GM08714 (cell line): ENCODE data around the gene LARGE1.

Experiments
- H3K4me3 ChIP-seq: fragments of 200-500 bp; sonication (Bioruptor generic); 2 replicates; pipeline ENCODE4 v1.5.1; 2014; ENCODE audit warnings: mild to moderate bottlenecking, low read length, inconsistent platforms
- ZNF274 ChIP-seq: IDR thresholded peaks from 2 replicates; pipeline ENCODE4 v1.6.1; 2012; ENCODE audit warnings: mild to moderate bottlenecking, low read depth, low read length

LARGE1 gene

DNA sequence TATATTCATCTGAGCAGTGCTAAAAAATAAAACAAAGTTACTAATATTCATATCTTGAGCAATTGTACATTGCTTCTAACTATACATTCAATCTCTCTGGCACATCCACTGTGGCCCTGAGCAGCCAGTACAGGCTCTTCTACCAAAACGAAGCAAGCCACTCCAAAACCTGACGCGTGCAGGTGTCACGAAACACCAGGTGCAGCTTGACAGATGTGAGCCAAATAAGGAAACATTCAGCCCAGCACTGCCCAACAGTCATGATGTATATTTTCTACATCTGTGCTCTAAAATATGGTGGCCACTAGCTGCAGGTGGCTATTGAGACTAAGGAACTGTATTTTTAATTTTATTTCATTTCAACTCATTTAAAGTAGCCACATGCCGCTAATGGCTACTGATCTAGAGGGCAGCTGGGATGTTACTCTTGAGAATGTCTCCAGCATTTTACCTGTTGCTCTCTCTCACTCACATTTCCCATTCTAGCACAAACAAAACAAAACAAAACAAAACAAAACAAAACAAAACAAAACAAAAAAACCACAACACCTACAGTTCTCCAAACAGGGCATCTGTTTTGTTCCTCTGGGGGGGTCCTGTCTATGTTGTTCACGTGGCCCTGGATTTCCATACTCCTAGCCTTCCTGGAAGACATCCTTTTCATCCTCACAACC, 77.7 kb downstream of the LARGE1 start:
- H3K4me3 ChIP-seq, result no peak overlapping the region
- TF ChIP-seq ZNF274, result no peak

DNA sequence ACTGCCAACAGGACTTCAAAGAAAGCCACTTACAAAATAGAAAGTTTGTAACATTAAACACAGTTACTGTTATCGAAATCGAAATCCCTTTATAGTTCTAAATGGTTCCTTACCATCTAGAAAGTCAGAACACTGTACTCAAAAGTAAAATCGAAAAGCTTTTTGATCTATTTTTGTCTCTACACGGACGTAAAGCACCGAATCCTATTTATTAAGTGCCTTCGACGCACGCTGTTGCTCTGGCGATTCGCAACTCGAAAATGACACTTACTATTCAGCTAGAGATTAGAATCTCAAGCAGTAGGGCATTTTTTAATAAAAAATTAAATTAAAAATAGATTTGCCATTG, 78.3 kb downstream of the LARGE1 start:
- no peak for TF ChIP-seq ZNF274
- H3K4me3 ChIP-seq, result no peak overlapping the region

DNA sequence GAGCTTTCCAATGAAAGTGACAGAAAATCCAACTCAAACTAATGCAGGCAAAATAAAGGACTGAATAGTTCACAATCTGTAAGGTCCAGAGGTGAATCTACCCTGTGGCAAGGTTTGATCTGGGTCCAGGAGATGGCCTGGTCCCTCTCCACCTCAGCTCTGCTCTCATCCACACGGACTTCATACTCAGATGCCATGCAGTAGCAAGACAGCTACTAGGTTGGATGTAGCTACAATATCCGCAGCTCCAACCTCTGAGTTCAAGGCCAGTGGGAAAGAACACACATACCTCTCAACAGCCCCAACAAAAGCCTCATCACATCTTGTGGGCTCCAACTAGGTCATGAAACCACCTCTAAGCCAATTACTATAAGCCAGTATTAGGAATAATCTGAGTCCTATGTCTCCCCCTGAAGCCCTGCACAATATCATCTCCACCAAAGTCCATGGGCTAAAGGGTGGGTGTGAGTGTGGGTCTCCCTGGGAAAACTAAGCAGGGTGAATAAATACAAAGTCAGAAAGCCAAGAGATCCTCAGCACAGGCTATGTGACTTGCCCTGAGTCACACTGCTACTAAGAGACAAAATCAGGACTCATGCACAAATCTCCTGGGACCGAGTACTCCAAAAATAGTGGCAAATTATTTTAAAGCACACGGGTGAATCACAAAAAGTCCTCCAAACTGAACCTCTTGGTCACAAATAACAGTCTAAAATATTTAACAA, 78.8 kb downstream of the LARGE1 start:
- TF ChIP-seq ZNF274, result no peak
- no peak overlapping the region for H3K4me3 ChIP-seq

DNA sequence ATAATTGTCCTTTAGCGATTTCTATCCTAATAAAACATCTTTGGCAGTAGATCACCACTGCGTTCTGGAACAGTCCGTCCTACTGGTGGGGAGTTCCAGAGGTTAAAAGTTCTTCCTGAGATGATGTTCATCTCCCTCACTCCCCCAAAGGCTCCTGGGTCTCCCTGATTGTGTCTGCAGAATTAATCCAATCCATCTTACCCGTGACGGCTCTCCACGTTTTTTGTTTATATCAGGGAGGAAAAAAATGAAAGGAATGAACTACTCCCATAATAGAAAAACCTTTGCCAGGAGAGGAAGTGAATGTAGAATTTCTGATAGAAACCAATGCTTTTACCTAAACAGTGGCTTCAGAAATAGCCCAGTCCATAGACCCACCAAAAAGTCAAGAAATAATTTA, 81.6 kb downstream of the LARGE1 start:
- no peak for TF ChIP-seq ZNF274
- no peak overlapping the region for H3K4me3 ChIP-seq

DNA sequence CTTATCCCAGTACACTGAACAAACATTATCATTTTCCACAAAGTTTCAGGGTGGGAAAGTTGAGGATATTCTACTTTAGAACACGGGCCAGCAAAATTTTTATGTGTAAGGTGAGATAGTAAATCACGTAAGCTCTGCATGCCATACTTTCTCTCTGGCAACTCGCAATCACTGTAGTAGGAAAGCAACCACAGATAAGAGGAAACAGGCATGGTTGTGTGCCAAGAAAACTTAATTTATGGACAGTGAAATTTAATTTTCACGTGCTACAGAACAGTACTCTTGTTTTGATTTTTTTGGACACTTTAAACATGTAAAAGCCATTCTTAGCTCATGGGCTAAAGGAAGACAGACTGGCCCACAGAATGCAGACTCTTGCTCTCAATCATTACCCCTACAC, 82.5 kb downstream of the LARGE1 start:
- no peak for TF ChIP-seq ZNF274
- no peak overlapping the region for H3K4me3 ChIP-seq

DNA sequence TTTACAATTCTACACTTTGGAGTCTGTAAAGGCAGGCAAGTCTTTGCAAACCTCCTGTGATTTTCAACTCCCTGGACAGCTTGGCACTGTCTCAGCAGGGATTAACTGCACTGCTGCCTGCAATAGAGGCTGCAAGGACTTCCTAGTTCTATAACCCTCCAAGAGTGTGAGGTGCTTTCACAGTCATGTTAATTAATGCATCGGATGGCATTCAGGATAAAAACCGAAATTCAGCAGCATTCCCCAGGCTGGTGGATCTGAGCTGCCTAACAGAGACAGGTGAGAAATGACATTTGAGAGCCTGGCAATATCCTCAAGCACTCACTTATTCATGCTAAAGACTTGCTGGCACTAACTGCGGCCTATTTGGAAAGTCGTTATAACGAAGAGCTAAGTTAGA, 85.0 kb downstream of the LARGE1 start:
- H3K4me3 ChIP-seq, result no peak overlapping the region
- no peak for TF ChIP-seq ZNF274

DNA sequence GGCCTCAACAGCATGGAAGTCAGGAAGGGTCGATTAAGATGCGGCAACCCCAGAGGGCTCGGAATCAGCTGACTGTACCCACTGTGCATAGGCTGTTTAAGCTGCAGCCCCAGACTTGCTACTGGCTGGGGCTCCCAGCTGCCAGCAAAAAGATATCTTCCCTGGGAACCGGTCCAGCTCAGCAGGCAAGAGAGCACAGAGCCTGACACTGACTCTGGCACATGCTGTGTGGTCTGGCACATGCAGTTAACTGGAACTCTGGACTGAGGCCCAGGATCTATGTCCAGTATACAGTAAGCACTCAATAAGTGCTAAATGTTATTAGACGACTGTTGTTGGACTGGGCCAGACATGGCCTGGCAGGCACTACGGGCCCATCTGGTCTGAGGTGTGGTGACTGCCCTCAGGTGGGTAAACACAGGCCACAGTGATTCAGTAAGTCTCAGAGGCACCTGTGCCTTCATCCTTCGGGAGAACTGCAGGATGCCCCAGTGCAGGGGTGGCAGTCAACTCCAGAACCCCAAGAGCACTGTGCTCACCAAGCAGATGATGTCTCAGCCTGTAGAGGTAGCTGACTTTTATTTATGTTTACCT, 87.6 kb downstream of the LARGE1 start:
- no peak overlapping the region for H3K4me3 ChIP-seq
- no peak for TF ChIP-seq ZNF274

DNA sequence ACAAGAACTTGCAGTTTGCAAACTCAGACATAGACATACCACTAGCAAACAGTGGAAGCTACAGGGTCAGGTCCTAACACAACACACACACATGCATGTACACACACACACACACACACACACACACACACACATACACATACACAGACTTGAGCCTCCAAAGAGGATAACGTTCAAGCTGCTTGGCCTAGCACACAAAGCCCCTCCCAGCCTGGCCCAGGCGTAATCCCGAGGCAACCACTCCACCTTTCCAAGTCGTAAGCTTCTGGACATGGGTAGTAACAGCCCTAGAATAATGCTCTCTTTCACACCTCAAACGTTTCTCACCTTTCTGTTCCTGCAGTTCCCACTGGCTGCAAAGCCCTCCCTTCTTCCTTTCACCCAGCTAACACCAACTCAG, 88.6 kb downstream of the LARGE1 start:
- no peak overlapping the region for H3K4me3 ChIP-seq
- no peak for TF ChIP-seq ZNF274

DNA sequence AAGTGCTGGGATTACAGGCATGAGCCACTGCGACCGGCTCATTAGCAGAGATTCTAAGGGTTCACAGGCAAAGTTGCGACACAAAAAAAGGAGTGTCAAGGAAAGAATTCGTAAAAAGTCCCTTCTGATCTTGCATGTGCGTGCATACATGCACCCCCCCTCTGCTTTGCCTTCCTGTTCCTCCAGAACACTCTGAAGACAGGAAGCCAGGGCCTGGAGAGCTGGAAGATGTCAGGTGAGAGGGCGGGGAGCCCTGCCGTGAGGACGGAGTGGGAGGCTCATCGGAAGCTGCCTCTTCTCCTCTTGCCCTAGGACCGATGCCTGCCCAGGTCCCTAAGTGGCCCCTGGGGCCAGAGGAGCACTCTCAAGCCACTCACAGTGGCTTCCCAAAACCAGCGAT, 89.1 kb downstream of the LARGE1 start:
- H3K4me3 ChIP-seq, result no peak overlapping the region
- TF ChIP-seq ZNF274, result no peak

DNA sequence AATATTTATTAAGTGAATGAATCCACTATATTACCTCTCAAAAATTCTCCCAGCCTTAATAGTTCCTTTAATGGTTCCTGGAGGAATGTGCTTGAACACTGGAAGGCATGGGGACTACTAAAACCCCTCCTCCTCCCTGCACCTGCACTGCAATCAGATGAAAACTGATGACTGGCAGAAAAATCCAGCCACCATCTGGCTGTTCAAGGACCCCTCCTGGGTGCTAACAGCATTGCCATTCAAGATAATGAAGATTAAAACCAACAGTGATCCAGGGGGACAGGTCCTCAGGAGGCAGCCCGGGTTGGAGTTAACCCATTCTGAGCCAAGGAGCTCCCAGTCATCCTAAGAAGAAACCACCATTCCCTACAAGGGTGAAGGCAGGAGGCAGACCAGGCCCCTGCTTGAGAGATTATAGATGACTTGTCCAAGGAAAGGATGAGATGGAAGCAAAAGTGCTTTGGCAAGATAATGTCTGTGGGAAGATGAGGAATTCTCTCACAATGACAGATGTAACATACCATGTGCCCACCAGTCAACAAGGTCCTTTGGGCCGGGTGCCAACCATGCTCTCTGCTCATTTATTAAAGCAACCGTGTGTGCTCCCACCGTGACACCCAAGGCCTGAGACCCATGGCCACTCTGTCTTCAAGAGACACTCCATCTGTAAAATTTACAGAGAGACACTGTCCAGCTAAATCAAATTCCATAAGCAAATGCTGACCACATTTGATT, 90.6 kb downstream of the LARGE1 start:
- no peak for TF ChIP-seq ZNF274
- no peak overlapping the region for H3K4me3 ChIP-seq

DNA sequence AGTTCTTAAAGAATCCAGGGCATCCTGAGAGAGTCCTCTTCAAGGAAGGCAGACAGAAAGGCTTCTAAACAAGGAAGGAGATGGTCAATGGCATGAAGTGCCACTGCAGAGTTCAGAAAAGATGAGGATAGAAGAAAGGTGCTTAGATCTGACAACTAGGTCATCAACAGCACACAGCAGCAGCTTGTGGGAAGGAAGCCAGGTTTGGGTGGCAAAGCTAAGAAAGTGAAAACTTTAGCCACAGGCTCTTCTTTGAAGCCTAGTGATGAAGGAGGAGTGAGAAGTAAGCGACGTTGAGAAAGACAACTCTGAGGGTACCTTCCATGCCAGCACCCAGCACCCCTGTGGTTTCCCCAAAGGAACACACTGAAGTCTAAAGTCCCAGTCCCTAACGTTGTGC, 92.0 kb downstream of the LARGE1 start:
- no peak overlapping the region for H3K4me3 ChIP-seq
- TF ChIP-seq ZNF274, result no peak

DNA sequence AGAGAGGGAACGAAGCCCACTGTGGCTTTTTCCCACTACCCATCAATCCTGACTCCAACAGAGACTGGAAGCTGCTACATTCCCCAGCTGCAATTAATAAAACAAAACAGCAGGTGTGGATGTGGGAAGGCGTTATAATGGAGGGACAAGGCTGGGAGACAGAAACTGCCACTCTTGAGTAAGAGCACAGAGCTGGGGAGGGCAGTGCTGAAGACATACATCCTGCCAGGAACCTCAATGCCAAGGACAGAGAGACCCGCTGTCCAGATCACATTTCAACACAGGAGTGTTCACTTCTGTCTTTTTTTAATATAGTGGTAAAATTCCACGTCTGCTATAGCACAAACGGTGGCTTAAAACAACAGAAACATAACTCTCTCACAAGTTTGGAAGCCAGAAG, 94.5 kb downstream of the LARGE1 start:
- H3K4me3 ChIP-seq, result no peak overlapping the region
- no peak for TF ChIP-seq ZNF274

DNA sequence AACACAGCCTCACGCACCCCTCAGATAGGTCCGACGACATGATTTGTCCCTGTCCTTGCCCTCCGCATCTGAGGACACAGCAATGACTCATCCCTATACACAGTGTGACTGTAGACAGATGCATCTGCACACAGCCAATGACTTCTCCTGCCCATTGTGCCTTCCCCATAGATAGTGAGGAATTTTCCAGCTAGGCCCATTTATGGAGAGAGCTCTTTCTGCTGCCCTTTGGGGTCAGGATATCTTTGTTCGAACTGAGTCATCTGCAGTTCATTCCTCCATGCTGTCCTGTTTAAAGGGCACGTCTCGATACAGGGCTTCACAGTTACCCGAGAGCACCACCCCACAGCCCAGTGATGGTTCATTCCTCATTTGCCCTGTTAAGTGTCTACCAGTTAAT, 96.7 kb downstream of the LARGE1 start:
- TF ChIP-seq ZNF274, result no peak
- H3K4me3 ChIP-seq, result no peak overlapping the region

DNA sequence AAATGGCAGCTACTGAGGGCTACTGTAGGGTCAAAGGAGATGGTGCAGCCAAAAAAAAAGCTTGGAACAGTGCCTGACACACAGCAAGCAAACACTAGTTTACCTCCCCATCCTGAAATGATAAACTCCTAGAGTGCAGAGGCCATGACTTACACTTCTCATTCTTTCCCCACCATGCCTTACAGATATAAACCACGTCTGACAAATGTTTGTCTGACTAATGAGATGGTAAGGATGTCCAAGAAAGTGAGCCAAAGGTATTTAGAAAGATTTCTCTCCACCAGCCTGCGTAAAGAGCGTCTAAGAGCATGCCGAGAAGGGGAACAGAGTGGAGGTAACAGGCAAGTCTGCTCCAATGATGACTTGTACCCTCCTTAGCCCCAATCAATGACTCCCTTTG, 99.0 kb downstream of the LARGE1 start:
- TF ChIP-seq ZNF274, result no peak
- H3K4me3 ChIP-seq, result no peak overlapping the region

DNA sequence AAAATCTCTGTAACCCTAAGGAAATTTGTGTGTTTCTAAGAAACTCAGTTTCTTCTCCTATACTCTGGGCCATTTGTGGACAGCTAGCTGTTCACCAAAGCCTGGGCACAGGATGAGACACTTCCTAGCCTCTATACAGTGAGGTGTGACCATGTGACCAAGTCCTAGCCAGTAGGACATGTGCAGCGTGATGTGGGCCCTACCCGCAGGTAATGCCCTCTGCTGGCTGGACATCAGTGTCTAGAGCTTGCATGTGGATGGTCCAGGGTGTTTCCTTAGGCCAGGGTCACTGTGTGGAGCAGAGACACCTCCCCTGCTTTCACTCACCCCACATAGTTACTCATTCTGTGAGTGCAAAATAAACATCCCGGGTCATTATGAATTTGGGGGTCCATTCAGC, 100.5 kb downstream of the LARGE1 start:
- no peak overlapping the region for H3K4me3 ChIP-seq
- TF ChIP-seq ZNF274, result no peak
